ENCODE measurements around the gene SHKBP1. TPM values are rescaled to one million over a fixed set of nuclear protein-coding genes. Genes with fewer than 3 reads are reported as not detected.

The SHKBP1 gene
- total RNA-seq, 5 donors from 2014 or later (not counting 1 experiment from before 2014, with no cell fraction given), result 117 to 153 (median 142) TPM

DNA sequence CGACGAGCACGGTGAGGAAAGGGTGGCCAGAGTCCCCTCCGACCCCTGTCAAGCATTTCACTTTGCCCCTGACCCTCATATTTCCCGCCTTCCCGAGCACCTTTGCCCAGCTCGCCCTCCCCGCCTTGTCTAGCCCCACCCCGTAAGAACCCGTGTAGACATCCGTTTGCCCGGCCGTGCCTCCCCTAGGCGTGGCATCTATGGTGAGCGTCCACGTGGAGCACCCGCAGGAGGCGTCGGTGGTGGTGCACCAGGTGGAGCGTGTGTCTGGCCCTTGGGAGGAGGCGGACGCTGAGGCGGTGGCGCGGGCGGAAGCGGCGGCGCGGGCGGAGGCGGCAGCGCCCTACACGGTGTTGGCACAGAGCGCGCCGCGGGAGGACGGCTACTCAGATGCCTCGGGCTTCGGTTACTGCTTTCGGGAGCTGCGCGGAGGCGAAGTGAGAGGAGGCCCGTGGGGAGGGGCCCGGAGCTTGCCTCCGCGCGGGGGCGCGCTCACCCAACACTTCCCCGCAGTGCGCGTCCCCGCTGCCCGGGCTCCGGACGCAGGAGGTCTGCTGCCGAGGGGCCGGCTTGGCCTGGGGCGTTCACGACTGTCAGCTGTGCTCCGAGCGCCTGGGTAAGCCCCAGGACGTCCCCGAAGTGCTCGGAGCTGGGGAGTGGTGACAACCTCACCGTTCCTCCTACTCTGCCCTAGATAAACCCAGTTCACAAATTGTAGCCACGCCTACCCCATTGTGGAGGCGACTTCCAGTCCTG, 28.7 kb downstream of the SHKBP1 start:
- Mint-ChIP-seq H3K9me3 (no peaks in the 10 kb centered on the region), H3K27ac (peak overlapping the region; percentile 85 to 94), H3K4me1 (peaks cover 70 to 79% (median 74%) of the 10 kb centered on the region in 3 donors), H3K27me3 (peaks cover 10 to 16% of the 10 kb centered on the region in 2 donors), H3K4me3 (peak overlapping the region; percentile 80 to 85 (median 84)), H3K36me3 (no peaks in the 10 kb centered on the region)
- POLR2A ChIA-PET, result interaction anchor here in 1 of 2 donors (0.6 kb wide), 1 partner anchor 34 kb away, joined by 3 read pairs; no protein-coding TSS in a partner anchor
- Histone ChIP-seq H3K27me3 (replicated peaks in 1 of 2; ENCODE audit: control insufficient read depth in 2 of 2, extremely low read depth in 1 of 2, insufficient read depth in 2 of 2, low read length in 1 of 2) (peaks cover 4 to 27% of the 10 kb centered on the region in 2 experiments), H3K4me1 (ENCODE audit: control insufficient read depth in 1 of 2, extremely low read depth in 1 of 2, insufficient read depth in 2 of 2, low read length in 2 of 2) (peaks cover 24 to 94% of the 10 kb centered on the region in 2 experiments), H3K9me3 (no peaks in the 10 kb centered on the region), H3K4me3 (ENCODE audit: control insufficient read depth in 1 of 2, extremely low read depth in 1 of 2, low read length in 1 of 2) (peak overlapping the region; percentile 57 to 69), H3K36me3 (ENCODE audit: control insufficient read depth in 2 of 2, extremely low read depth in 1 of 2, insufficient read depth in 1 of 2, low read length in 1 of 2) (no peaks in the 10 kb centered on the region), H3K27ac (ENCODE audit: low read length) (peak overlapping the region; percentile 75)
- ATAC-seq (replicated peaks in 1 of 4), result peak; percentile 51 to 59 (median 58)
- peak; percentile 52 to 90 (median 71) for DNase-seq
- under 1% methylated on average over 63 of the region's 71 CpGs for WGBS (ENCODE audit: insufficient coverage)
- CTCF ChIA-PET, result interaction anchor here (0.6 to 3.2 kb wide), 6 partner anchors 15 to 63 kb away, joined by 3 to 28 read pairs (median 3); no protein-coding TSS in a partner anchor

DNA sequence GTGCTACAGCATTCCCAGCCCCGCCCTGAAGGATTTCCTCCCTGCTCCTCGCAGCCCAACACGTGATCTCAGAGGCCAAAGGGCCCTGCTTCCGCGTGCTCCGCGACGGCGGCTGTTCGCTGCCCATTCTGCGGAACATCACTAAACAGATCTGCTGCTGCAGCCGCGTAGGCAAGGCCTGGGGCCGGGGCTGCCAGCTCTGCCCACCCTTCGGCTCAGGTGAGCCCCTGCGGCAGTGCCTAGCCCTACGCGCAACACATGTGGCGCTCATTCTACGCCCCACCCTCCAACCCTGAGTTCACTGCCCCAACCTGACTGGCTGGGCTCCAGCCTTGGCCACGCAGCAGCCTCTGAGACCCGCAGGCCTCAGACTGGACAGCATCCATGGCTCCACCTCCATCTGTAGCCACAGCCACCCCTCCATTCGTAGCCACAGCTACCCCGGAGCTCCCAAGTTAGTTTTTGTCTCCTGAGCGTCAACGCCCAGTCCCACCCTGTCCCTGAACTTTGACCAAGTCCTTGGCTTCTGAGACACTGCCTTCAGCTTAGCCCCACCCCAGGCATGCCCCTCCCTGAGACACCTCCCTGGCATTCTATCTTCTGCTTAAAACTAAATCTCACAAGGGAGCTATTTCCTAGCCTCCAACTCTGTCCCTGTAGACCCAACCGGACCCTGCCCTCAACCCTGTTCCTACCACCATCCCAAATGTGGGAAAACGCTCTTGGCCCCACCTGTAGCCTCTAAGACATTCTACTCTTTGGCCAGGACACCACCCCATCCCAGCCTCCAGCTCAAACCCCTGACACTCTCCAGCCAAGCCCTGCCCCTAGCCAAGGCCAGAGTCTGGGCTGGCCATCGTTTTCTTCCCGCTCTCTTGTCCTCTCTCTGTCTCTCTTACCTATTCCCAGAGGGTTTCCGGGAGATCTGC, 30.9 kb downstream of the SHKBP1 start:
- Mint-ChIP-seq H3K27ac (peak overlapping the region; percentile 78), H3K9me3 (no peaks in the 10 kb centered on the region), H3K4me3 (peak overlapping the region; percentile 25 to 84 (median 52)), H3K27me3 (peaks cover 0 to 4% of the 10 kb centered on the region in 2 donors), H3K36me3 (no peaks in the 10 kb centered on the region), H3K4me1 (peaks cover 72 to 86% (median 75%) of the 10 kb centered on the region in 3 donors)
- WGBS (ENCODE audit: insufficient coverage), result 92% methylated on average over 31 of the region's 31 CpGs
- peaks cover 23 to 94% of the 10 kb centered on the region in 2 experiments for H3K4me1 ChIP-seq (ENCODE audit: control insufficient read depth in 1 of 2, extremely low read depth in 1 of 2, insufficient read depth in 2 of 2, low read length in 2 of 2)
- ChIA-PET CTCF (no interaction called here), POLR2A (no interaction called here)
- no peak overlapping the region for H3K4me3 ChIP-seq (ENCODE audit: control insufficient read depth in 1 of 2, extremely low read depth in 1 of 2, low read length in 1 of 2)
- peaks cover 2 to 8% of the 10 kb centered on the region in 2 experiments for H3K27me3 ChIP-seq (replicated peaks in 1 of 2; ENCODE audit: control insufficient read depth in 2 of 2, extremely low read depth in 1 of 2, insufficient read depth in 2 of 2, low read length in 1 of 2)
- DNase-seq (no peak), ATAC-seq (replicated peaks in 1 of 4) (no peak)
- H3K27ac ChIP-seq (ENCODE audit: low read length), result peak overlapping the region; percentile 22
- no peaks in the 10 kb centered on the region for H3K36me3 ChIP-seq (ENCODE audit: control insufficient read depth in 2 of 2, extremely low read depth in 1 of 2, insufficient read depth in 1 of 2, low read length in 1 of 2)
- no peaks in the 10 kb centered on the region for H3K9me3 ChIP-seq

DNA sequence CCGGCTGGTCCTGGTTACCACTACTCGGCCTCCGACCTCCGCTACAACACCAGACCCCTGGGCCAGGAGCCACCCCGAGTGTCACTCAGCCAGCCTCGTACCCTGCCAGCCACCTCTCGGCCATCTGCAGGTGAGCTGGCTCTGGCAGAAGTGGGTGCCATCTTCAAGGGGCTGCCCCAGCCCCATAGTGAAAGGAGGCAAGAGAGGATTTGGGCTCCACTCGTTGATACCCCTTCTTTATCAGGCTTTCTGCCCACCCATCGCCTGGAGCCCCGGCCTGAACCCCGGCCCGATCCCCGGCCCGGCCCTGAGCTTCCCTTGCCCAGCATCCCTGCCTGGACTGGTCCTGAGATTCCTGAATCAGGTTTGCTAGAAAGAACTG, 31.6 kb downstream of the SHKBP1 start:
- Histone ChIP-seq H3K4me3 (ENCODE audit: control insufficient read depth in 1 of 2, extremely low read depth in 1 of 2, low read length in 1 of 2) (no peak overlapping the region), H3K4me1 (ENCODE audit: control insufficient read depth in 1 of 2, extremely low read depth in 1 of 2, insufficient read depth in 2 of 2, low read length in 2 of 2) (peaks cover 23 to 94% of the 10 kb centered on the region in 2 experiments), H3K36me3 (ENCODE audit: control insufficient read depth in 2 of 2, extremely low read depth in 1 of 2, insufficient read depth in 1 of 2, low read length in 1 of 2) (no peaks in the 10 kb centered on the region), H3K27ac (ENCODE audit: low read length) (peak overlapping the region; percentile 22), H3K9me3 (no peaks in the 10 kb centered on the region), H3K27me3 (replicated peaks in 1 of 2; ENCODE audit: control insufficient read depth in 2 of 2, extremely low read depth in 1 of 2, insufficient read depth in 2 of 2, low read length in 1 of 2) (peaks cover 0 to 5% of the 10 kb centered on the region in 2 experiments)
- 95% methylated on average over 11 of the region's 14 CpGs for WGBS (ENCODE audit: insufficient coverage)
- ATAC-seq (replicated peaks in 1 of 4), result no peak
- Mint-ChIP-seq H3K4me1 (peaks cover 66 to 84% (median 75%) of the 10 kb centered on the region in 3 donors), H3K27me3 (no peaks in the 10 kb centered on the region), H3K36me3 (no peaks in the 10 kb centered on the region), H3K9me3 (no peaks in the 10 kb centered on the region), H3K4me3 (peak overlapping the region in 2 of 3 donors; percentile 52 to 84), H3K27ac (peak overlapping the region; percentile 93 to 95)
- ChIA-PET POLR2A (interaction anchor here in 1 of 2 donors (0.6 kb wide), 1 partner anchor 13 kb away, joined by 3 read pairs; no protein-coding TSS in a partner anchor), CTCF (interaction anchor here in 1 of 2 donors (0.9 kb wide), 1 partner anchor 26 kb away, joined by 6 read pairs; no protein-coding TSS in a partner anchor)
- DNase-seq, result no peak

DNA sequence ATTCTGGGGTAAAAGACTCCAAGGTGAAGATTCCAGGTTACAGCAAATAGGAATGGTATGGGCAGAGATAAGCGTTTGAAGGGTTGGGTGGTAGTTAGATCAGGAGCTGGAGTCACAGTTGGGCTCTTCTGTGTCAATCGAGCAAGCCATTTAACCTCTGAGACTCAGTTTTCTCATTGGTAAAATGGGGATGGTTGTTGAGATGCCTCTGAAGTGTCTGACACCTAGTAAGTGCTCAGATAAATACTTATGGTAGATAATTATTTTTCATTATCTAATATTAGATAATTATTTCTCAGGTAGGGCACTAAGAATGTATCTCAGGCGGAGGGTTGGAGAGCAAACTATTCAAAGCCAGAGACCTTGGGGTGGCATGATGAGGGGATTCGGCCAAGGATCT, 32.3 kb downstream of the SHKBP1 start:
- H3K4me3 ChIP-seq (ENCODE audit: control insufficient read depth in 1 of 2, extremely low read depth in 1 of 2, low read length in 1 of 2), result peak overlapping the region; percentile 38 to 58
- POLR2A ChIA-PET, result interaction anchor here in 1 of 2 donors (0.7 kb wide), 1 partner anchor 1492 kb away, joined by 5 read pairs; no protein-coding TSS in a partner anchor
- peaks cover 0 to 5% of the 10 kb centered on the region in 2 experiments for H3K27me3 ChIP-seq (replicated peaks in 1 of 2; ENCODE audit: control insufficient read depth in 2 of 2, extremely low read depth in 1 of 2, insufficient read depth in 2 of 2, low read length in 1 of 2)

DNA sequence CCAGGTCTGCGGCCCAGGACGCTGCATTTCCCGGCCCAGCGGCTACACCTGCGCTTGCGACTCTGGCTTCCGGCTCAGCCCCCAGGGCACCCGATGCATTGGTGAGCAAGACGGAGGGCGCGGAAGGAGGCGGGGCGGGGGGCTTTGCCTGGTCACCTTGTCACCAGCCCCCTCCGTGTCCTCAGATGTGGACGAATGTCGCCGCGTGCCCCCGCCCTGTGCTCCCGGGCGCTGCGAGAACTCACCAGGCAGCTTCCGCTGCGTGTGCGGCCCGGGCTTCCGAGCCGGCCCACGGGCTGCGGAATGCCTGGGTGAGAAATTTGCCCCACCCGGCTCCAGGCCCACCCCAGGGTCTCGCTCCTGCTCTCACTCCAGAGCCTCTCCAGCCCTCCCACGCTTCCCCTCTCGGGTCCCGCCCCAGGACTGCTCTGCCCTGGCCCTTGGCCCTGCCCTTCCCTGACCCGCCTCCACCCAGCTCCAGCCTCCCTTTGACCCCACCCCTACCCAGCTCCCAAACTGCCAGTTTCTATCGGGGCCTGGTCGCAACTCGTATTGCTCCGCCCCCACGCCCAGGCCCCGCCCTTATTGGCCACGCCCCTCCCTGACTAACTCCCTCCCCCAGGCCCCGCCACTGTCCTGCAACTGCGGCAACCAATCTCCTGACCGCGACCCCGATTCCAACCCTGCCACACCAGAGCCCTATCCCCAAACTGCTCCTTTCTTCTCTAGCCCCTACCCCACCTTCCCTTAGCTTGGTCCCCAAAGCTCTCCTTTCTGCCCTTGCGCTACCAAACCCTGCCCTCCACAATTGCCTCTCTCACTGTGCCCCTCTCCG, 33.1 kb downstream of the SHKBP1 start:
- Mint-ChIP-seq H3K4me1 (peaks cover 59 to 82% (median 81%) of the 10 kb centered on the region in 3 donors), H3K27me3 (no peaks in the 10 kb centered on the region), H3K4me3 (peak overlapping the region; percentile 75 to 85 (median 84)), H3K36me3 (no peaks in the 10 kb centered on the region), H3K9me3 (no peaks in the 10 kb centered on the region), H3K27ac (peak overlapping the region; percentile 93 to 95)
- Histone ChIP-seq H3K4me3 (ENCODE audit: control insufficient read depth in 1 of 2, extremely low read depth in 1 of 2, low read length in 1 of 2) (peak overlapping the region; percentile 38 to 58), H3K9me3 (no peaks in the 10 kb centered on the region), H3K36me3 (ENCODE audit: control insufficient read depth in 2 of 2, extremely low read depth in 1 of 2, insufficient read depth in 1 of 2, low read length in 1 of 2) (no peaks in the 10 kb centered on the region), H3K27me3 (replicated peaks in 1 of 2; ENCODE audit: control insufficient read depth in 2 of 2, extremely low read depth in 1 of 2, insufficient read depth in 2 of 2, low read length in 1 of 2) (no peaks in the 10 kb centered on the region), H3K4me1 (ENCODE audit: control insufficient read depth in 1 of 2, extremely low read depth in 1 of 2, insufficient read depth in 2 of 2, low read length in 2 of 2) (peaks cover 21 to 94% of the 10 kb centered on the region in 2 experiments), H3K27ac (ENCODE audit: low read length) (peak overlapping the region; percentile 90)
- POLR2A ChIA-PET, result interaction anchor here in 1 of 2 donors (0.7 kb wide), 1 partner anchor 1101 kb away, joined by 3 read pairs; no protein-coding TSS in a partner anchor
- peak; percentile 20 to 35 (median 27) for ATAC-seq (replicated peaks in 1 of 4)
- CTCF ChIA-PET, result interaction anchor here in 1 of 2 donors (0.6 to 1.2 kb wide), 3 partner anchors 8 to 25 kb away, joined by 3 read pairs; no protein-coding TSS in a partner anchor
- DNase-seq, result peak; percentile 49 to 85 (median 72)
- WGBS (ENCODE audit: insufficient coverage), result 2% methylated on average over 49 of the region's 50 CpGs

More for the DNA sequence above, 32.3 kb downstream of the SHKBP1 start:
- Mint-ChIP-seq H3K27me3 (no peaks in the 10 kb centered on the region), H3K27ac (peak overlapping the region; percentile 93 to 95), H3K4me1 (peaks cover 63 to 83% (median 79%) of the 10 kb centered on the region in 3 donors), H3K4me3 (peak overlapping the region; percentile 75 to 85 (median 84)), H3K36me3 (no peaks in the 10 kb centered on the region), H3K9me3 (no peaks in the 10 kb centered on the region)
- WGBS (ENCODE audit: insufficient coverage), result 80% methylated on average over 3 of the region's 4 CpGs
- Histone ChIP-seq H3K4me1 (ENCODE audit: control insufficient read depth in 1 of 2, extremely low read depth in 1 of 2, insufficient read depth in 2 of 2, low read length in 2 of 2) (peaks cover 23 to 94% of the 10 kb centered on the region in 2 experiments), H3K36me3 (ENCODE audit: control insufficient read depth in 2 of 2, extremely low read depth in 1 of 2, insufficient read depth in 1 of 2, low read length in 1 of 2) (no peaks in the 10 kb centered on the region), H3K9me3 (no peaks in the 10 kb centered on the region), H3K27ac (ENCODE audit: low read length) (peak overlapping the region; percentile 90)
- DNase-seq (no peak), ATAC-seq (replicated peaks in 1 of 4) (no peak)
- CTCF ChIA-PET, result interaction anchor here in 1 of 2 donors (0.9 kb wide), 1 partner anchor 25 kb away, joined by 6 read pairs; no protein-coding TSS in a partner anchor

Data from T-cell (primary cell).